ENCODE measurements around the gene ZKSCAN3. TPM values are rescaled to one million over a fixed set of nuclear protein-coding genes. Genes with fewer than 3 reads are reported as not detected.
A peak's percentile ranks its signal among the peaks of the same experiment; 100 is the strongest.

The ZKSCAN3 gene
- total and polyA plus RNA-seq, 10 of the 15 experiments (the other 5 are each of a cell fraction or from before 2014, with no cell fraction given) = 0.86 to 4.3 (median 3.1) TPM

GRCh38 chr6:28335040-28335563 is 14.6 kb upstream of the ZKSCAN3 start (continued):
- TF ChIP-seq RCOR1 (conservative IDR thresholded peaks at IDR 0.05; ENCODE audit: low read depth, low read length) (no peak), STAT3 (IDR thresholded peaks at IDR 0.05; ENCODE audit: low read depth, low read length) (no peak), MTA2 (IDR thresholded peaks at IDR 0.05; ENCODE audit: low read depth) (no peak), NFYA (IDR thresholded peaks at IDR 0.05; ENCODE audit: borderline replicate concordance, low read depth, low read length) (no peak), KLF5 (IDR thresholded peaks at IDR 0.05; ENCODE audit: partially characterized antibody) (peak; percentile 10), FOS (IDR thresholded peaks at IDR 0.05; ENCODE audit: borderline replicate concordance, extremely low read depth, insufficient read length) (no peak), DPF2 (IDR thresholded peaks at IDR 0.05) (no peak), CHD4 (IDR thresholded peaks at IDR 0.05) (no peak), NFIC (IDR thresholded peaks at IDR 0.05; ENCODE audit: low read depth, low read length) (no peak), ZNF592 (IDR thresholded peaks at IDR 0.05) (no peak), SRF (IDR thresholded peaks at IDR 0.05; ENCODE audit: low read depth in 2 of 2, low read length in 2 of 2) (peak in 1 of 2 experiments; percentile 89; a peak in 2 of 4 replicates), CTCF (IDR thresholded peaks at IDR 0.05 in 2 of 3, conservative IDR thresholded peaks at IDR 0.05 in 1 of 3; ENCODE audit: control insufficient read depth in 2 of 3, extremely low read depth in 1 of 3, insufficient read depth in 1 of 3, low read depth in 3 of 3, low read length in 3 of 3) (no peak), USF2 (IDR thresholded peaks at IDR 0.05; ENCODE audit: borderline replicate concordance, low read depth, low read length) (no peak), ZNF622 (IDR thresholded peaks at IDR 0.05) (no peak), EED (IDR thresholded peaks at IDR 0.05; ENCODE audit: low read depth) (no peak)
- TF ChIP-seq, protein P1, sequence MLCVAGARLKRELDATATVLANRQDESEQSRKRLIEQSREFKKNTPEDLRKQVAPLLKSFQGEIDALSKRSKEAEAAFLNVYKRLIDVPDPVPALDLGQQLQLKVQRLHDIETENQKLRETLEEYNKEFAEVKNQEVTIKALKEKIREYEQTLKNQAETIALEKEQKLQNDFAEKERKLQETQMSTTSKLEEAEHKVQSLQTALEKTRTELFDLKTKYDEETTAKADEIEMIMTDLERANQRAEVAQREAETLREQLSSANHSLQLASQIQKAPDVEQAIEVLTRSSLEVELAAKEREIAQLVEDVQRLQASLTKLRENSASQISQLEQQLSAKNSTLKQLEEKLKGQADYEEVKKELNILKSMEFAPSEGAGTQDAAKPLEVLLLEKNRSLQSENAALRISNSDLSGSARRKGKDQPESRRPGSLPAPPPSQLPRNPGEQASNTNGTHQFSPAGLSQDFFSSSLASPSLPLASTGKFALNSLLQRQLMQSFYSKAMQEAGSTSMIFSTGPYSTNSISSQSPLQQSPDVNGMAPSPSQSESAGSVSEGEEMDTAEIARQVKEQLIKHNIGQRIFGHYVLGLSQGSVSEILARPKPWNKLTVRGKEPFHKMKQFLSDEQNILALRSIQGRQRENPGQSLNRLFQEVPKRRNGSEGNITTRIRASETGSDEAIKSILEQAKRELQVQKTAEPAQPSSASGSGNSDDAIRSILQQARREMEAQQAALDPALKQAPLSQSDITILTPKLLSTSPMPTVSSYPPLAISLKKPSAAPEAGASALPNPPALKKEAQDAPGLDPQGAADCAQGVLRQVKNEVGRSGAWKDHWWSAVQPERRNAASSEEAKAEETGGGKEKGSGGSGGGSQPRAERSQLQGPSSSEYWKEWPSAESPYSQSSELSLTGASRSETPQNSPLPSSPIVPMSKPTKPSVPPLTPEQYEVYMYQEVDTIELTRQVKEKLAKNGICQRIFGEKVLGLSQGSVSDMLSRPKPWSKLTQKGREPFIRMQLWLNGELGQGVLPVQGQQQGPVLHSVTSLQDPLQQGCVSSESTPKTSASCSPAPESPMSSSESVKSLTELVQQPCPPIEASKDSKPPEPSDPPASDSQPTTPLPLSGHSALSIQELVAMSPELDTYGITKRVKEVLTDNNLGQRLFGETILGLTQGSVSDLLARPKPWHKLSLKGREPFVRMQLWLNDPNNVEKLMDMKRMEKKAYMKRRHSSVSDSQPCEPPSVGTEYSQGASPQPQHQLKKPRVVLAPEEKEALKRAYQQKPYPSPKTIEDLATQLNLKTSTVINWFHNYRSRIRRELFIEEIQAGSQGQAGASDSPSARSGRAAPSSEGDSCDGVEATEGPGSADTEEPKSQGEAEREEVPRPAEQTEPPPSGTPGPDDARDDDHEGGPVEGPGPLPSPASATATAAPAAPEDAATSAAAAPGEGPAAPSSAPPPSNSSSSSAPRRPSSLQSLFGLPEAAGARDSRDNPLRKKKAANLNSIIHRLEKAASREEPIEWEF (IDR thresholded peaks at IDR 0.05; ENCODE audit: insufficient replicate concordance, low read depth, low read length) = no peak

Data from GM12878 (cell line).